ENCODE results near the gene ELAC1.

DNA sequence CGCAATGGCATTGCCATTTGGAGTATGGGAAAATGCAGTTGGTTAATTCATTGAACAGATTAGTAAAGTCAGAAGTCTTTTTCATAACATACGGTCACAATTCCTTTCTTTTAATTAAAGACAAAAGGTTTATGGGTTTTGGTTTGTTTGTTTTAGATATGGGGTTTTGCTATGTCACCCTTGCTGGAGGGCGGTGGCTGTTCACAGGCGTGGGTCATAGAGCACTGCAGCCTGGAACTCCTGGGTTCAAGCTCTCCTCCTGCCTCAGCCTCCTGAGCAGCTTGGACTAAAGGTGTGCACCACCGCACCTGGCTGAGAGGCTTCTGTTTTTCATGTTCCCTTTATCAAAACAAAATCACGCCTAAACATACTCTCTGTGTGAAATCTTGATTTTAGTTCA is 18.7 kb upstream of the ELAC1 start:
- TF ChIP-seq CTCF (IDR thresholded peaks at IDR 0.05) (no peak), POLR2AphosphoS5 (IDR thresholded peaks at IDR 0.05) (no peak), POLR2A (IDR thresholded peaks at IDR 0.05) (no peak)

Data from gastroesophageal sphincter (tissue), 3 donors.